SK-N-SH (cell line): ENCODE data around the gene REXO1. TPM values are rescaled to one million over a fixed set of nuclear protein-coding genes. Genes with fewer than 3 reads are reported as not detected.

ENCODE experiments used
- CTCF ChIA-PET: fragments of 300-600, 350-600 bp; formaldehyde crosslinking; extraction: SDS; loops from one replicate; lab custom pipeline; 2021; lab: Yijun Ruan, JAX
- POLR2A ChIA-PET: fragments of 350-600 bp; sonication (Branson Sonifier 250); formaldehyde crosslinking; extraction: SDS; loops from one replicate; lab custom pipeline; 2020; ENCODE audit warnings: antibody characterized with exemption, inconsistent platforms; lab: Yijun Ruan, JAX
- DNase-seq: peaks from one replicate; pipeline ENCODE4 v3.0.0; 2012
- H2AFZ ChIP-seq: fragments of 200-600 bp; sonication (generic); 2 replicates; pipeline ENCODE4 v1.8.1; 2016; ENCODE audit warnings: antibody characterized with exemption, mild to moderate bottlenecking, low read depth
- H3F3A ChIP-seq: fragments of 200-600 bp; sonication (generic); replicated peaks from 2 replicates; pipeline ENCODE3; 2016; ENCODE audit warnings: antibody characterized with exemption, mild to moderate bottlenecking; ENCODE audit not compliant: insufficient read depth
- H3K27ac ChIP-seq, 2 experiments: fragments of 200-500 bp in 1 of 2; fragments of 200-600 bp in 1 of 2; sonication (Bioruptor generic) in 1 of 2; sonication (generic), shearing (Covaris generic) in 1 of 2; 2 replicates each; pipeline versions ENCODE4 v1.5.1 to v1.6.1; 2014 to 2016; ENCODE audit warnings: low read depth in 2 of 2, inconsistent platforms in 1 of 2, low read length in 1 of 2, mild to moderate bottlenecking in 1 of 2, mixed read lengths in 1 of 2
- H3K27me3 ChIP-seq: fragments of 200-600 bp; sonication (generic), shearing (Covaris generic); 2 replicates; pipeline ENCODE4 v1.6.1; 2016; ENCODE audit warnings: mixed run types; ENCODE audit not compliant: insufficient read depth
- H3K36me3 ChIP-seq, 2 experiments: fragments of 200-500 bp in 1 of 2; fragments of 200-600 bp in 1 of 2; sonication (Bioruptor generic) in 1 of 2; sonication (generic) in 1 of 2; replicated peaks in 1 of 2; 2 replicates each; pipeline versions ENCODE3 to v1.5.1; 2014 to 2016; ENCODE audit warnings: low read length in 1 of 2, mild to moderate bottlenecking in 1 of 2; ENCODE audit not compliant: insufficient read depth in 2 of 2, control insufficient read depth in 1 of 2
- H3K4me1 ChIP-seq, 2 experiments: fragments of 200-500 bp in 1 of 2; fragments of 200-600 bp in 1 of 2; sonication (Bioruptor generic) in 1 of 2; sonication (generic), shearing (Covaris generic) in 1 of 2; 2 replicates each; pipeline versions ENCODE4 v1.5.1 to v1.6.1; 2014 to 2016; ENCODE audit warnings: low read depth in 1 of 2, low read length in 1 of 2, mixed run types in 1 of 2; ENCODE audit not compliant: insufficient read depth in 2 of 2, control insufficient read depth in 1 of 2
- H3K4me2 ChIP-seq: fragments of 200-600 bp; sonication (generic), shearing (Covaris generic); 2 replicates; pipeline ENCODE4 v1.6.1; 2017; ENCODE audit warnings: mixed run types
- H3K4me3 ChIP-seq, 2 experiments: fragments of 200-500 bp in 1 of 2; fragments of 200-600 bp in 1 of 2; sonication (Bioruptor generic) in 1 of 2; sonication (generic), shearing (Covaris generic) in 1 of 2; 2 replicates each; pipeline versions ENCODE4 v1.5.1 to v1.8.1; 2014 to 2016; ENCODE audit warnings: low read depth in 2 of 2, inconsistent platforms in 1 of 2, low read length in 1 of 2, mild to moderate bottlenecking in 1 of 2, mixed read lengths in 1 of 2, moderate library complexity in 1 of 2
- H3K79me2 ChIP-seq: fragments of 200-600 bp; sonication (generic); 2 replicates; pipeline ENCODE4 v1.8.1; 2017; ENCODE audit warnings: mild to moderate bottlenecking; ENCODE audit not compliant: insufficient read depth
- H3K9ac ChIP-seq: fragments of 200-600 bp; sonication (generic); 2 replicates; pipeline ENCODE4 v1.6.1; 2017; ENCODE audit warnings: mixed run types
- H3K9me2 ChIP-seq: fragments of 200-600 bp; sonication (generic); 2 replicates; pipeline ENCODE4 v1.6.1; 2017; ENCODE audit warnings: mixed run types
- H3K9me3 ChIP-seq: fragments of 200-600 bp; sonication (generic); 2 replicates; pipeline ENCODE4 v1.6.1; 2017; ENCODE audit warnings: mixed run types, mild to moderate bottlenecking, moderate library complexity
- H4K20me1 ChIP-seq: fragments of 200-600 bp; sonication (generic); 2 replicates; pipeline ENCODE4 v1.6.1; 2017; ENCODE audit warnings: mild to moderate bottlenecking, mixed run types; ENCODE audit not compliant: insufficient read depth
- CHD2 ChIP-seq: fragments of 150-350 bp; IDR thresholded peaks from 2 replicates; pipeline ENCODE4 v1.6.1; 2018; ENCODE audit warnings: low read length; ENCODE audit not compliant: partially characterized antibody
- CTCF ChIP-seq: fragments of 200-600 bp; sonication (generic); IDR thresholded peaks from 2 replicates; pipeline ENCODE4 v1.6.1; 2017; ENCODE audit warnings: antibody characterized with exemption, mild to moderate bottlenecking, moderate library complexity
- FOXJ3 ChIP-seq: sonication (generic); formaldehyde crosslinking; IDR thresholded peaks from 2 replicates; pipeline ENCODE4 v1.5.1; 2020; ENCODE audit warnings: mild to moderate bottlenecking, missing genetic modification reagents
- FOXM1 ChIP-seq: IDR thresholded peaks from 2 replicates; pipeline ENCODE4 v1.4.0; 2012; ENCODE audit warnings: low read depth, mild to moderate bottlenecking
- GABPA ChIP-seq: IDR thresholded peaks from 2 replicates; pipeline ENCODE4 v1.4.0; 2012; ENCODE audit warnings: low read depth, mild to moderate bottlenecking
- JUND ChIP-seq: IDR thresholded peaks from 2 replicates; pipeline ENCODE4 v1.4.0; 2012
- MAX ChIP-seq: IDR thresholded peaks from 2 replicates; pipeline ENCODE4 v1.4.0; 2012; ENCODE audit warnings: low read depth
- NRF1 ChIP-seq: IDR thresholded peaks from 2 replicates; pipeline ENCODE4 v1.6.1; 2012; ENCODE audit warnings: low read depth, mild to moderate bottlenecking, low read length
- PBX3 ChIP-seq: IDR thresholded peaks from 2 replicates; pipeline ENCODE4; 2012
- RAD21 ChIP-seq: IDR thresholded peaks from 2 replicates; pipeline ENCODE4 v1.6.1; 2012; ENCODE audit warnings: mild to moderate bottlenecking, low read length
- RCOR1 ChIP-seq: fragments of 150-350 bp; IDR thresholded peaks from 2 replicates; pipeline ENCODE4 v1.6.1; 2017; ENCODE audit warnings: antibody characterized with exemption, low read length
- REST ChIP-seq: IDR thresholded peaks from 2 replicates; pipeline ENCODE4 v1.6.1; 2012; ENCODE audit warnings: mild to moderate bottlenecking, low read depth, low read length, moderate library complexity
- SMC3 ChIP-seq: IDR thresholded peaks from 2 replicates; pipeline ENCODE4 v1.6.1; 2012; ENCODE audit warnings: low read depth, low read length, improper control_type of control experiment
- TAF1 ChIP-seq: IDR thresholded peaks from 2 replicates; pipeline ENCODE4 v1.6.1; 2012; ENCODE audit warnings: low read depth, mild to moderate bottlenecking, low read length, moderate library complexity, borderline replicate concordance
- TCF12 ChIP-seq: IDR thresholded peaks from 2 replicates; pipeline ENCODE4 v1.4.0; 2012
- ZBTB33 ChIP-seq: IDR thresholded peaks from 2 replicates; pipeline ENCODE4 v1.4.0; 2012; ENCODE audit warnings: low read depth, borderline replicate concordance
- WGBS: methylation state at CpG from one replicate; pipeline ENCODE4 v1.1.6; 2017; ENCODE audit warnings: low lambda C conversion rate; 5-methylcytosine and 5-hydroxymethylcytosine counted together
- polyA plus RNA-seq, 3 experiments: library from polyadenylated mRNA; depleted of rRNA; stranded (reverse); fragments of >200 nt; gene quantifications; 2 replicates each; pipeline ENCODE4 v1.2.3, GENCODE V29; 2012

REXO1 gene
- polyA plus RNA-seq, 1 of the 3 experiments (the other 2 are of a cell fraction): 18.8 TPM

- H3K4me1 ChIP-seq: peaks cover 0 to 14% of the 10 kb centered on the region in 2 experiments; a peak in 1 of 4 replicates
- no peak for TF ChIP-seq ZBTB33
- TF ChIP-seq SMC3: no peak
- no peak for TF ChIP-seq TCF12
- no peak for TF ChIP-seq PBX3
- TF ChIP-seq REST: no peak
- no peak for TF ChIP-seq GABPA
- no peak for TF ChIP-seq FOXM1
- TF ChIP-seq TAF1: no peak
- no peak for TF ChIP-seq JUND
- no peak for TF ChIP-seq RCOR1
- TF ChIP-seq CHD2: no peak
- no peak for TF ChIP-seq MAX
- no peak for TF ChIP-seq CTCF
- no peak for TF ChIP-seq FOXJ3
- no peak for TF ChIP-seq NRF1
- TF ChIP-seq RAD21: no peak
- no peaks in the 10 kb centered on the region for H3K9me3 ChIP-seq
- H4K20me1 ChIP-seq: no peaks in the 10 kb centered on the region
- no peak overlapping the region for H3K27ac ChIP-seq
- H2AFZ ChIP-seq: no peak overlapping the region
- H3F3A ChIP-seq: peaks cover 4% of the 10 kb centered on the region
- 96% methylated on average over 50 of the region's 61 CpGs for WGBS
- CTCF ChIA-PET: interaction anchor here (0.8 to 3.4 kb wide), 3 partner anchors 10 to 15 kb away, joined by 4 to 33 read pairs (median 6); no protein-coding TSS in a partner anchor
- H3K27me3 ChIP-seq: no peaks in the 10 kb centered on the region
- no peak overlapping the region for H3K9ac ChIP-seq
- H3K79me2 ChIP-seq: no peaks in the 10 kb centered on the region
- no peak overlapping the region for H3K4me3 ChIP-seq
- POLR2A ChIA-PET: no interaction called here
- DNase-seq: no peak
- peaks cover 3 to 46% of the 10 kb centered on the region in 2 experiments for H3K36me3 ChIP-seq
- no peaks in the 10 kb centered on the region for H3K9me2 ChIP-seq
- no peak overlapping the region for H3K4me2 ChIP-seq
These were observed 32.4 kb downstream of the REXO1 start for GRCh38 chr19:1815605-1816529.
